ENCODE data around the gene ZNF598.

The ZNF598 gene

DNA sequence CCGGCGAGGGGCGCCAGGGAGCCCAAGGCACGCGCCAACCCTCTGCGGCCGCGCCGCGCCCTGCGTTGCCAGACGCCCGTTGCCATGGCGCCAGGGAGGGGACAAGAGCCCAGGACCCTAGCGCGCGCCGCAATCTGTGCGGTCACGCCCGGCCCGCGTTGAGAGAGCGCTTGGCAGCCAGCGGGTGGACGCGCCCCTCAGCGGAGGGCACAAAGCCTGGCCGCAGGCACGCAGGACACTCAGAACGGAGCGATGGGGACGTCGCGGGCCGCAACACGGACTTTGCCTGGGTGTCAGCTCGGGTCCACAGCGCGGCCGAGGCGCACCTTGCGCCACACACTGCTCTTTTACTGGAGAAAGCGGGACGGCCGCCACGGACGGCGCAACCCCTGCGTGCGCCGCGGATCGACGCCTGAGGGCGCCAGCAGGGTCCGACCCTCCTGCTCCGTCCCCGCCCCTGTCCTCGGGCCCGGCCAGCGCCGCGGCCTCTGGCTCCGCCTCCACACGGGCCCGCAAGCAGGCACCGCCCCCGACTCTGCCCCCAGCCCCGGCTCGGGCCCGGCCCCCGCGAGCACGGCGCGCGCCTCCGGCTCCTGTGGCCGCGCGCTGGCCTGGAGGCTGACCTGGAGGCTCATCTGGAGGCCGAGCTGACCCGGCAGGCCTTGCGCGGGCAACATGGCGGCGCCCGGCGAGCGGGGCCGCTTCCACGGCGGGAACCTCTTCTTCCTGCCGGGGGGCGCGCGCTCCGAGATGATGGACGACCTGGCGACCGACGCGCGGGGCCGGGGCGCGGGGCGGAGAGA, 25.9 kb downstream of the ZNF598 start, which contains the start of gene GFER:
Gene GFER, plus strand, starts transcription at position 650 of the 803 bp plus-strand sequence. Its CDS starts 26 bp downstream, at position 676.
- peak within 1 kb of the TSS; percentile 98 for H3K23ac ChIP-seq (ENCODE audit: low read depth, low read length, poor library complexity)
- peak within 1 kb of the TSS; percentile 98 for H2AK5ac ChIP-seq (ENCODE audit: low read depth, low read length)
- peak within 1 kb of the TSS; percentile 98 for H3K9ac ChIP-seq (ENCODE audit: low read depth, low read length, poor library complexity)
- peaks cover 1 to 46% (median 20%) of the 10 kb centered on the region in 3 experiments for H3K27me3 ChIP-seq (ENCODE audit: control insufficient read depth in 3 of 3, insufficient read depth in 3 of 3, low read depth in 1 of 3, low read length in 3 of 3)
- H3K27ac ChIP-seq (replicated peaks; ENCODE audit: low read length), result peak within 1 kb of the TSS; percentile 93
- H2BK5ac ChIP-seq (ENCODE audit: low read length), result peak within 1 kb of the TSS; percentile 87
- no peaks in the 10 kb centered on the region for H3K9me3 ChIP-seq (replicated peaks in 1 of 2; ENCODE audit: control insufficient read depth in 2 of 2, insufficient read depth in 1 of 2, low read depth in 1 of 2, low read length in 2 of 2)
- WGBS, 2 donors (ENCODE audit: extremely low coverage in 2 of 2, insufficient read length in 2 of 2, insufficient replicate concordance in 1 of 2), result no CpG with 5 or more reads among the region's 109 CpGs
- peak within 1 kb of the TSS; percentile 100 for H3K18ac ChIP-seq (ENCODE audit: low read length)
- H2BK120ac ChIP-seq (ENCODE audit: low read depth, low read length), result peak within 1 kb of the TSS; percentile 76
- H3K14ac ChIP-seq (ENCODE audit: low read length), result no peak within 1 kb of the TSS
- H2BK15ac ChIP-seq (ENCODE audit: low read length), result peak within 1 kb of the TSS; percentile 91
- H3K4me2 ChIP-seq (ENCODE audit: insufficient read depth, low read length, poor library complexity, severe bottlenecking), result peak within 1 kb of the TSS; percentile 96
- DNase-seq (ENCODE audit: low spot score), result peak; percentile 94
- peaks cover 17 to 31% of the 10 kb centered on the region in 2 donors for H3K4me1 ChIP-seq (ENCODE audit: control insufficient read depth in 2 of 2, insufficient read depth in 1 of 2, low read depth in 1 of 2, low read length in 2 of 2)
- no peak within 1 kb of the TSS for H4K8ac ChIP-seq (ENCODE audit: low read depth, low read length)
- peaks cover 11% of the 10 kb centered on the region for H3K79me1 ChIP-seq (ENCODE audit: low read depth, low read length)
- H3K4me3 ChIP-seq (ENCODE audit: low read length in 2 of 2), result peak within 1 kb of the TSS; percentile 87 to 93
- H4K91ac ChIP-seq (ENCODE audit: low read depth, low read length, poor library complexity), result no peak within 1 kb of the TSS
- peak within 1 kb of the TSS; percentile 18 for H2BK12ac ChIP-seq (ENCODE audit: low read length)
- H2AFZ ChIP-seq (ENCODE audit: low read length), result peak within 1 kb of the TSS; percentile 99
- peaks cover 22 to 26% of the 10 kb centered on the region in 2 donors for H3K36me3 ChIP-seq (replicated peaks in 1 of 2; ENCODE audit: control insufficient read depth in 2 of 2, insufficient read depth in 2 of 2, low read length in 2 of 2)
- peak within 1 kb of the TSS; percentile 94 for H3K4ac ChIP-seq (ENCODE audit: low read length)

DNA sequence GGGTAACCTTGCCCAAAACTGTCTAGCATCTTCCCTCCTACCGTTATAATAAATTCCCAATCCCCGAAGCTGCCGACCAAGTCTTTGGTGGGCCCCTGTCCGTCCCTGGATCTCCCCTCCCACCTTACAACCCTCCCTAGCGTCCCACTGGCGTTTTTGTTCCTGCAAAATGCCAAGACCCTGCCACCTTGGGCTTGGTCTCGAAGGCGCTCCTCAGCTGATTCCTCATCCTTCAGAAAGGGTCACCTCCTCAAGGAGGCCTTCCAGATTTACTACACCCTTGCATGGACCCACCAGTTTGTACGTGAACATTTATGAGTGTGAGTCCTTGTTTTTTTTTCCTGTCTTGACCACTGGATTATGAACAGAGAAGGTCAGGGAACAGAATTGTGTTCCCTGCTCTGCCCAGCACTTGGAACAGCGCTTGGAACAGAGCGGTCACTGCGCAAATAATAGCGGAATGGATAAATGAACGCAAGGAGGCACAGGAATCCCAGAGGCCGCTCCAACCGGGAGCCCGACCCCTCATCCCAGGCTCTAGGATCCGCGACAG, 26.6 kb downstream of the ZNF598 start:
- Histone ChIP-seq H3K4ac (ENCODE audit: low read length) (no peak overlapping the region), H2BK15ac (ENCODE audit: low read length) (no peak overlapping the region), H2BK12ac (ENCODE audit: low read length) (no peak overlapping the region), H3K9me3 (replicated peaks in 1 of 2; ENCODE audit: control insufficient read depth in 2 of 2, insufficient read depth in 1 of 2, low read depth in 1 of 2, low read length in 2 of 2) (no peaks in the 10 kb centered on the region), H4K8ac (ENCODE audit: low read depth, low read length) (no peak overlapping the region), H3K27me3 (ENCODE audit: control insufficient read depth in 3 of 3, insufficient read depth in 3 of 3, low read depth in 1 of 3, low read length in 3 of 3) (peaks cover 0 to 48% (median 18%) of the 10 kb centered on the region in 3 experiments), H3K79me1 (ENCODE audit: low read depth, low read length) (peaks cover 11% of the 10 kb centered on the region), H3K23ac (ENCODE audit: low read depth, low read length, poor library complexity) (peak overlapping the region; percentile 98), H2BK120ac (ENCODE audit: low read depth, low read length) (no peak overlapping the region), H2AK5ac (ENCODE audit: low read depth, low read length) (no peak overlapping the region), H2BK5ac (ENCODE audit: low read length) (peak overlapping the region; percentile 87), H3K36me3 (replicated peaks in 1 of 2; ENCODE audit: control insufficient read depth in 2 of 2, insufficient read depth in 2 of 2, low read length in 2 of 2) (peaks cover 22 to 32% of the 10 kb centered on the region in 2 donors), H4K91ac (ENCODE audit: low read depth, low read length, poor library complexity) (no peak overlapping the region), H3K27ac (replicated peaks; ENCODE audit: low read length) (peak overlapping the region; percentile 40), H3K18ac (ENCODE audit: low read length) (peak overlapping the region; percentile 100), H3K4me2 (ENCODE audit: insufficient read depth, low read length, poor library complexity, severe bottlenecking) (peak overlapping the region; percentile 96), H3K4me1 (ENCODE audit: control insufficient read depth in 2 of 2, insufficient read depth in 1 of 2, low read depth in 1 of 2, low read length in 2 of 2) (peaks cover 17 to 31% of the 10 kb centered on the region in 2 donors), H3K4me3 (ENCODE audit: low read length in 2 of 2) (peak overlapping the region; percentile 87 to 88), H2AFZ (ENCODE audit: low read length) (peak overlapping the region; percentile 99), H3K9ac (ENCODE audit: low read depth, low read length, poor library complexity) (no peak overlapping the region), H3K14ac (ENCODE audit: low read length) (no peak overlapping the region)
- DNase-seq (ENCODE audit: low spot score), result no peak
- WGBS, 2 donors (ENCODE audit: extremely low coverage in 2 of 2, insufficient read length in 2 of 2, insufficient replicate concordance in 1 of 2), result no CpG with 5 or more reads among the region's 19 CpGs

DNA sequence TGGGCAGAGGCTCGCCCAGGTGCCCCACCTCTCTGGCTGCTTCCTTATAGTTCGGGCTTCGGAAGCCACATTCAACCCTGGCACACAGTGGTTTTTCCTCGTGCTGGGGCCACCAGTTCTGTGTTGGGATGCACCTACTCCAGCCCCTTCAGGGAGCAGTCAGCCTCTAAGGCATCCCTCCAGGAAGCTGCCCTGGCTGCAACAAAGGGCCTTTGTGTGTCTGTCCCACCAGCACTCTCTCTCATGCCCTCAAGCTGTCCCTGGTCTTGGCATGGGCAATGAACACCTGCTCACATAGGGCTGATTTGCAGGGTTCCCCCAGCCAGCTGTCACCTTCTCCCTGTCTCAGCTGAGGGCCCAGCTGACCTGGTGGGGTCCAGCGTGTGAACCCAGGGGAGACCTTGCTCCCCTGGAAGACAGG, 27.6 kb downstream of the ZNF598 start:
- Histone ChIP-seq H2AK5ac (ENCODE audit: low read depth, low read length) (peak overlapping the region; percentile 68), H3K27me3 (ENCODE audit: control insufficient read depth in 3 of 3, insufficient read depth in 3 of 3, low read depth in 1 of 3, low read length in 3 of 3) (peaks cover 0 to 50% (median 18%) of the 10 kb centered on the region in 3 experiments), H3K9ac (ENCODE audit: low read depth, low read length, poor library complexity) (no peak overlapping the region), H3K9me3 (replicated peaks in 1 of 2; ENCODE audit: control insufficient read depth in 2 of 2, insufficient read depth in 1 of 2, low read depth in 1 of 2, low read length in 2 of 2) (no peaks in the 10 kb centered on the region), H3K23ac (ENCODE audit: low read depth, low read length, poor library complexity) (no peak overlapping the region), H3K14ac (ENCODE audit: low read length) (no peak overlapping the region), H3K36me3 (replicated peaks in 1 of 2; ENCODE audit: control insufficient read depth in 2 of 2, insufficient read depth in 2 of 2, low read length in 2 of 2) (peaks cover 24 to 38% of the 10 kb centered on the region in 2 donors), H2BK5ac (ENCODE audit: low read length) (no peak overlapping the region), H2BK12ac (ENCODE audit: low read length) (no peak overlapping the region), H3K4ac (ENCODE audit: low read length) (no peak overlapping the region), H3K27ac (replicated peaks; ENCODE audit: low read length) (no peak overlapping the region), H3K79me1 (ENCODE audit: low read depth, low read length) (peaks cover 11% of the 10 kb centered on the region), H4K91ac (ENCODE audit: low read depth, low read length, poor library complexity) (no peak overlapping the region), H3K4me2 (ENCODE audit: insufficient read depth, low read length, poor library complexity, severe bottlenecking) (no peak overlapping the region), H3K4me1 (ENCODE audit: control insufficient read depth in 2 of 2, insufficient read depth in 1 of 2, low read depth in 1 of 2, low read length in 2 of 2) (peaks cover 17 to 31% of the 10 kb centered on the region in 2 donors), H3K4me3 (ENCODE audit: low read length in 2 of 2) (no peak overlapping the region), H2AFZ (ENCODE audit: low read length) (no peak overlapping the region), H3K18ac (ENCODE audit: low read length) (peak overlapping the region; percentile 31), H2BK15ac (ENCODE audit: low read length) (peak overlapping the region; percentile 37), H2BK120ac (ENCODE audit: low read depth, low read length) (no peak overlapping the region), H4K8ac (ENCODE audit: low read depth, low read length) (no peak overlapping the region)
- no peak for DNase-seq (ENCODE audit: low spot score)
- WGBS, 2 donors (ENCODE audit: extremely low coverage in 2 of 2, insufficient read length in 2 of 2, insufficient replicate concordance in 1 of 2), result no CpG with 5 or more reads among the region's 5 CpGs

DNA sequence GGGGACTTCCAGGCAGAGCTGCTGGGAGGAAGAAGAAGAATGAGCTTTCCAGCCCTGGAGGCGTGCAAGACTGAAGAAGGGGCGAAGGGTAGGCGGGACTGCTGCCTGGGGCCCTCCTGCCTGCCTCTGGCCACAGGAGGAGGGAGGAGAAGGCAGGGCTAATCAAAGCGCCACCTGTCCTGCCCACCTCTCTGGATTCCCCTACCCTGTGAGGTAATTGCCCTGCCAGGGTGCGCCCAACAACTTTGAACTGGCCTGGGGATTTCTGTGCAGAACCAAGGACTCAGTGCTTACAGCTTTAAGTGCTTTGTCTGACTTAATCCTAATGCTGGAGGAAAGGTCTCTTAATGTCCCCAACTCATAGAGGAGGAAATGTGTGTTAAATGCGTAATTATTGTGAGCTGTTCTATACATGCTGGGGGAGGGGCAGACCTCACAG, 28.2 kb downstream of the ZNF598 start, which contains the start of gene NOXO1:
Gene NOXO1, minus strand, starts transcription at position 72 of the 439 bp plus-strand sequence. CDS start 290 bp downstream, outside the sequence.
- H3K27me3 ChIP-seq (ENCODE audit: control insufficient read depth in 3 of 3, insufficient read depth in 3 of 3, low read depth in 1 of 3, low read length in 3 of 3), result peaks cover 0 to 50% (median 18%) of the 10 kb centered on the region in 3 experiments

More for the DNA sequence above, 28.2 kb downstream of the ZNF598 start, which contains the start of gene NOXO1:
- Histone ChIP-seq H2AFZ (ENCODE audit: low read length) (no peak within 1 kb of the TSS), H2AK5ac (ENCODE audit: low read depth, low read length) (peak within 1 kb of the TSS; percentile 84), H4K8ac (ENCODE audit: low read depth, low read length) (peak within 1 kb of the TSS; percentile 65), H3K9me3 (replicated peaks in 1 of 2; ENCODE audit: control insufficient read depth in 2 of 2, insufficient read depth in 1 of 2, low read depth in 1 of 2, low read length in 2 of 2) (no peaks in the 10 kb centered on the region), H3K18ac (ENCODE audit: low read length) (peak within 1 kb of the TSS; percentile 70), H3K27ac (replicated peaks; ENCODE audit: low read length) (no peak within 1 kb of the TSS), H2BK120ac (ENCODE audit: low read depth, low read length) (no peak within 1 kb of the TSS), H3K4me3 (ENCODE audit: low read length in 2 of 2) (no peak within 1 kb of the TSS), H3K9ac (ENCODE audit: low read depth, low read length, poor library complexity) (peak within 1 kb of the TSS; percentile 44), H4K91ac (ENCODE audit: low read depth, low read length, poor library complexity) (no peak within 1 kb of the TSS), H3K79me1 (ENCODE audit: low read depth, low read length) (peaks cover 11% of the 10 kb centered on the region), H3K14ac (ENCODE audit: low read length) (no peak within 1 kb of the TSS), H3K36me3 (replicated peaks in 1 of 2; ENCODE audit: control insufficient read depth in 2 of 2, insufficient read depth in 2 of 2, low read length in 2 of 2) (peaks cover 25 to 38% of the 10 kb centered on the region in 2 donors), H3K4ac (ENCODE audit: low read length) (peak within 1 kb of the TSS; percentile 76), H3K23ac (ENCODE audit: low read depth, low read length, poor library complexity) (peak within 1 kb of the TSS; percentile 99), H3K4me1 (ENCODE audit: control insufficient read depth in 2 of 2, insufficient read depth in 1 of 2, low read depth in 1 of 2, low read length in 2 of 2) (peaks cover 17 to 31% of the 10 kb centered on the region in 2 donors), H2BK5ac (ENCODE audit: low read length) (peak within 1 kb of the TSS; percentile 66), H3K4me2 (ENCODE audit: insufficient read depth, low read length, poor library complexity, severe bottlenecking) (no peak within 1 kb of the TSS), H2BK15ac (ENCODE audit: low read length) (peak within 1 kb of the TSS; percentile 49), H2BK12ac (ENCODE audit: low read length) (peak within 1 kb of the TSS; percentile 73)
- WGBS, 2 donors (ENCODE audit: extremely low coverage in 2 of 2, insufficient read length in 2 of 2, insufficient replicate concordance in 1 of 2), result no CpG with 5 or more reads among the region's 6 CpGs
- DNase-seq (ENCODE audit: low spot score), result no peak
